HepG2 (cell line): ENCODE data around the gene ANP32B. TPM values are rescaled to one million over a fixed set of nuclear protein-coding genes. Genes with fewer than 3 reads are reported as not detected.

Experiments
- BCL6 ChIP-seq: IDR thresholded peaks from 2 replicates; pipeline ENCODE4 v1.6.1; 2016; ENCODE audit warnings: missing genetic modification reagents, missing compliant biosample characterization
- CAMTA2 ChIP-seq: sonication (generic); formaldehyde crosslinking; IDR thresholded peaks from 2 replicates; pipeline ENCODE4 v1.4.0; 2020; ENCODE audit warnings: mild to moderate bottlenecking, missing genetic modification reagents, borderline replicate concordance
- CHD2 ChIP-seq: IDR thresholded peaks from 2 replicates; pipeline ENCODE4 v1.6.1; 2011; ENCODE audit warnings: low read depth, low read length, improper control_type of control experiment
- FOXM1 ChIP-seq: sonication (generic); formaldehyde crosslinking; IDR thresholded peaks from 2 replicates; pipeline ENCODE4 v1.5.0; 2020; ENCODE audit warnings: missing genetic modification reagents
- HBP1 ChIP-seq: IDR thresholded peaks from 2 replicates; pipeline ENCODE4 v1.6.1; 2016; ENCODE audit warnings: low read depth, control low read depth
- MBD4 ChIP-seq: IDR thresholded peaks from 2 replicates; pipeline ENCODE4 v1.6.1; 2012; ENCODE audit warnings: low read length, inconsistent platforms, borderline replicate concordance
- MIXL1 ChIP-seq: IDR thresholded peaks from 2 replicates; pipeline ENCODE4 v1.6.1; 2016
- MXD1 ChIP-seq: sonication (generic); formaldehyde crosslinking; IDR thresholded peaks from 2 replicates; pipeline ENCODE4 v1.4.0; 2020; ENCODE audit warnings: mild to moderate bottlenecking, missing genetic modification reagents
- NFKB2 ChIP-seq: sonication (generic); formaldehyde crosslinking; IDR thresholded peaks from 2 replicates; pipeline ENCODE4 v1.4.0; 2020; ENCODE audit warnings: missing genetic modification reagents, borderline replicate concordance
- POLR2AphosphoS2 ChIP-seq: IDR thresholded peaks from 2 replicates; pipeline ENCODE4 v1.6.1; 2011; ENCODE audit warnings: low read depth, low read length, improper control_type of control experiment
- SNAPC2 ChIP-seq: sonication (generic); formaldehyde crosslinking; IDR thresholded peaks from 2 replicates; pipeline ENCODE4 v1.8.1; 2022; ENCODE audit warnings: mild to moderate bottlenecking, missing genetic modification reagents
- TRAFD1 ChIP-seq: sonication (generic); formaldehyde crosslinking; IDR thresholded peaks from 2 replicates; pipeline ENCODE4 v1.5.1; 2020; ENCODE audit warnings: missing genetic modification reagents, mild to moderate bottlenecking, borderline replicate concordance
- ZNF543 ChIP-seq: sonication (generic); formaldehyde crosslinking; IDR thresholded peaks from 2 replicates; pipeline ENCODE4 v1.4.0; 2020; ENCODE audit warnings: mild to moderate bottlenecking, missing genetic modification reagents
- ZNF790 ChIP-seq: sonication (generic); formaldehyde crosslinking; IDR thresholded peaks from 2 replicates; pipeline ENCODE4 v1.8.0; 2022; ENCODE audit warnings: missing genetic modification reagents, mild to moderate bottlenecking, borderline replicate concordance
- polyA plus RNA-seq, 8 experiments: library from polyadenylated mRNA; depleted of rRNA in 3 of 8; stranded (reverse) in 7 of 8; unstranded in 1 of 8; fragments of >200 nt; fragmentation: Illumina TruSeq in 4 of 8; extraction: Trizol in 4 of 8; gene quantifications; 2 replicates each; pipeline versions ENCODE4 v1.2.1 to v1.2.3, GENCODE V29; 2011 to 2016; ENCODE audit warnings: low read depth in 4 of 8, missing spikeins in 1 of 8, mixed read lengths in 1 of 8; ENCODE audit not compliant: insufficient read depth in 1 of 8
- total RNA-seq, 5 experiments: library from RNA; depleted of rRNA; stranded (reverse); fragments of >200 nt; fragmentation: Illumina TruSeq; extraction: Trizol; gene quantifications; 2 replicates each; pipeline ENCODE4 v1.2.3, GENCODE V29; 2016; ENCODE audit warnings: low read depth in 1 of 5
- TF ChIP-seq, protein P1 (sequence below): sonication (generic); formaldehyde crosslinking; IDR thresholded peaks from 2 replicates; pipeline ENCODE4 v1.5.0; 2020; ENCODE audit warnings: mild to moderate bottlenecking, missing genetic modification reagents
- TF ChIP-seq, protein P2 (sequence below): sonication (generic); formaldehyde crosslinking; IDR thresholded peaks from 2 replicates; pipeline ENCODE4 v1.4.0; 2020; ENCODE audit warnings: missing genetic modification reagents
- TF ChIP-seq, protein P3 (sequence below): IDR thresholded peaks from 2 replicates; pipeline ENCODE4 v1.6.1; 2018; ENCODE audit warnings: missing genetic modification reagents, mild to moderate bottlenecking, missing compliant biosample characterization
- TF ChIP-seq, protein P4 (sequence below): sonication (generic); formaldehyde crosslinking; IDR thresholded peaks from 2 replicates; pipeline ENCODE4 v1.4.0; 2020; ENCODE audit warnings: mild to moderate bottlenecking, missing genetic modification reagents

Gene ANP32B
- total and polyA plus RNA-seq, 2 of the 13 experiments (the other 11 are each of a cell fraction or from before 2014, with no cell fraction given): 22.1 to 37.5 TPM

DNA sequence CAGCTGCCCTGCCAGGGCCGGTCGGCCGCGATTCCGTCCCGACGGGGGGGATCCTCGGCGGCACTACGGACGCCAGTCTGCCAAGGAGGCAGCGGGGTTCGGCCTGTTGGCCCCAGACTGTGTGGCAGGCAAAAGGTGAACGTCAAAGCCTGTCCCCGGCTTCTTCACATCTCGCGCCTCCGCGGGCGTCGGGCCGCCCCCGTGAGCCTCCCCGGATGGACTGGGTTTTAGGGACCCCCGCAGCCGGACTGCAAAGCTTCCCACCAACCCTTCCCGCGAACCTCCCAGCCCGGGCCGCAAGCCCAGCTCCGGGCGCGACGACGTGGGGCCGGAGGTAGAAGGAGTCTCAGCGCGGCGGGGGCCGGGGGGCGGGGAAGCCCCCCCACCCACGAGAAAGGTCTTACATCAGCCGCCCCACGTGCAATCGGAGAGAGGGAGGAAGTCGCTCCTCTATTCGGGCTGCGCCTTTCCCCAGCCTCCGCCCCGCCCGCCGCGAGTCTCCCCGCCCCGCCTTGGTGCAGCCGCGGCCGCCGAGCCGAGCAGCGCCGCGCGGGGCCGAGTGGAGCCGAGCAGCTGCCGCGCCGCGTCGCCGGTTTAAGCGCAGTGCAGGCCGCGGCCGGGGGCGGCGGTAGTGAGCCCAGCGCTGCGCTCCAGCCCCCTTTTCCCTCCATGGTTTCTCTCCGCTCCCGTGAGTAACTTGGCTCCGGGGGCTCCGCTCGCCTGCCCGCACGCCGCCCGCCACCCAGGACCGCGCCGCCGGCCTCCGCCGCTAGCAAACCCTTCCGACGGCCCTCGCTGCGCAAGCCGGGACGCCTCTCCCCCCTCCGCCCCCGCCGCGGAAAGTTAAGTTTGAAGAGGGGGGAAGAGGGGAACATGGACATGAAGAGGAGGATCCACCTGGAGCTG lies at the start of gene ANP32B (continued):
- no peak for TF ChIP-seq TRAFD1 (CRISPR knock-in tag)
- TF ChIP-seq CHD2: no peak
- TF ChIP-seq HBP1 (CRISPR knock-in tag): no peak
- TF ChIP-seq MXD1: 0 out of 2 replicates have a peak, but pooled peaks have one; percentile 18
- TF ChIP-seq, protein P1, sequence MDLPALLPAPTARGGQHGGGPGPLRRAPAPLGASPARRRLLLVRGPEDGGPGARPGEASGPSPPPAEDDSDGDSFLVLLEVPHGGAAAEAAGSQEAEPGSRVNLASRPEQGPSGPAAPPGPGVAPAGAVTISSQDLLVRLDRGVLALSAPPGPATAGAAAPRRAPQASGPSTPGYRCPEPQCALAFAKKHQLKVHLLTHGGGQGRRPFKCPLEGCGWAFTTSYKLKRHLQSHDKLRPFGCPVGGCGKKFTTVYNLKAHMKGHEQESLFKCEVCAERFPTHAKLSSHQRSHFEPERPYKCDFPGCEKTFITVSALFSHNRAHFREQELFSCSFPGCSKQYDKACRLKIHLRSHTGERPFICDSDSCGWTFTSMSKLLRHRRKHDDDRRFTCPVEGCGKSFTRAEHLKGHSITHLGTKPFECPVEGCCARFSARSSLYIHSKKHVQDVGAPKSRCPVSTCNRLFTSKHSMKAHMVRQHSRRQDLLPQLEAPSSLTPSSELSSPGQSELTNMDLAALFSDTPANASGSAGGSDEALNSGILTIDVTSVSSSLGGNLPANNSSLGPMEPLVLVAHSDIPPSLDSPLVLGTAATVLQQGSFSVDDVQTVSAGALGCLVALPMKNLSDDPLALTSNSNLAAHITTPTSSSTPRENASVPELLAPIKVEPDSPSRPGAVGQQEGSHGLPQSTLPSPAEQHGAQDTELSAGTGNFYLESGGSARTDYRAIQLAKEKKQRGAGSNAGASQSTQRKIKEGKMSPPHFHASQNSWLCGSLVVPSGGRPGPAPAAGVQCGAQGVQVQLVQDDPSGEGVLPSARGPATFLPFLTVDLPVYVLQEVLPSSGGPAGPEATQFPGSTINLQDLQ: no peak
- TF ChIP-seq POLR2AphosphoS2: no peak
- TF ChIP-seq CAMTA2 (CRISPR knock-in tag): no peak; the same call in 1 of the 2 replicates
- TF ChIP-seq NFKB2: peak; percentile 19; the same call in 1 of the 2 replicates
- no peak; the same call in 1 of the 2 replicates for TF ChIP-seq ZNF790 (CRISPR knock-in tag)
- TF ChIP-seq, protein P2, sequence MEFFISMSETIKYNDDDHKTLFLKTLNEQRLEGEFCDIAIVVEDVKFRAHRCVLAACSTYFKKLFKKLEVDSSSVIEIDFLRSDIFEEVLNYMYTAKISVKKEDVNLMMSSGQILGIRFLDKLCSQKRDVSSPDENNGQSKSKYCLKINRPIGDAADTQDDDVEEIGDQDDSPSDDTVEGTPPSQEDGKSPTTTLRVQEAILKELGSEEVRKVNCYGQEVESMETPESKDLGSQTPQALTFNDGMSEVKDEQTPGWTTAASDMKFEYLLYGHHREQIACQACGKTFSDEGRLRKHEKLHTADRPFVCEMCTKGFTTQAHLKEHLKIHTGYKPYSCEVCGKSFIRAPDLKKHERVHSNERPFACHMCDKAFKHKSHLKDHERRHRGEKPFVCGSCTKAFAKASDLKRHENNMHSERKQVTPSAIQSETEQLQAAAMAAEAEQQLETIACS (CRISPR knock-in tag): no peak
- TF ChIP-seq, protein P3, sequence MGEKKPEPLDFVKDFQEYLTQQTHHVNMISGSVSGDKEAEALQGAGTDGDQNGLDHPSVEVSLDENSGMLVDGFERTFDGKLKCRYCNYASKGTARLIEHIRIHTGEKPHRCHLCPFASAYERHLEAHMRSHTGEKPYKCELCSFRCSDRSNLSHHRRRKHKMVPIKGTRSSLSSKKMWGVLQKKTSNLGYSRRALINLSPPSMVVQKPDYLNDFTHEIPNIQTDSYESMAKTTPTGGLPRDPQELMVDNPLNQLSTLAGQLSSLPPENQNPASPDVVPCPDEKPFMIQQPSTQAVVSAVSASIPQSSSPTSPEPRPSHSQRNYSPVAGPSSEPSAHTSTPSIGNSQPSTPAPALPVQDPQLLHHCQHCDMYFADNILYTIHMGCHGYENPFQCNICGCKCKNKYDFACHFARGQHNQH: peak; percentile 43; the same call in 1 of the 2 replicates
- 0 out of 2 replicates have a peak, but pooled peaks have one; percentile 11 for TF ChIP-seq FOXM1 (CRISPR knock-in tag)
- TF ChIP-seq SNAPC2: 0 out of 2 replicates have a peak, but pooled peaks have one; percentile 59
- TF ChIP-seq MIXL1 (CRISPR knock-in tag): no peak
- no peak for TF ChIP-seq MBD4
- no peak for TF ChIP-seq BCL6 (CRISPR knock-in tag)
- no peak for TF ChIP-seq ZNF543 (CRISPR knock-in tag)
- TF ChIP-seq, protein P4, sequence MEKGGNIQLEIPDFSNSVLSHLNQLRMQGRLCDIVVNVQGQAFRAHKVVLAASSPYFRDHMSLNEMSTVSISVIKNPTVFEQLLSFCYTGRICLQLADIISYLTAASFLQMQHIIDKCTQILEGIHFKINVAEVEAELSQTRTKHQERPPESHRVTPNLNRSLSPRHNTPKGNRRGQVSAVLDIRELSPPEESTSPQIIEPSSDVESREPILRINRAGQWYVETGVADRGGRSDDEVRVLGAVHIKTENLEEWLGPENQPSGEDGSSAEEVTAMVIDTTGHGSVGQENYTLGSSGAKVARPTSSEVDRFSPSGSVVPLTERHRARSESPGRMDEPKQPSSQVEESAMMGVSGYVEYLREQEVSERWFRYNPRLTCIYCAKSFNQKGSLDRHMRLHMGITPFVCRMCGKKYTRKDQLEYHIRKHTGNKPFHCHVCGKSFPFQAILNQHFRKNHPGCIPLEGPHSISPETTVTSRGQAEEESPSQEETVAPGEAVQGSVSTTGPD (CRISPR knock-in tag): no peak
